ENCODE results near the gene NAALADL2.
A peak's percentile ranks its signal among the peaks of the same experiment; 100 is the strongest.

NAALADL2 gene

DNA sequence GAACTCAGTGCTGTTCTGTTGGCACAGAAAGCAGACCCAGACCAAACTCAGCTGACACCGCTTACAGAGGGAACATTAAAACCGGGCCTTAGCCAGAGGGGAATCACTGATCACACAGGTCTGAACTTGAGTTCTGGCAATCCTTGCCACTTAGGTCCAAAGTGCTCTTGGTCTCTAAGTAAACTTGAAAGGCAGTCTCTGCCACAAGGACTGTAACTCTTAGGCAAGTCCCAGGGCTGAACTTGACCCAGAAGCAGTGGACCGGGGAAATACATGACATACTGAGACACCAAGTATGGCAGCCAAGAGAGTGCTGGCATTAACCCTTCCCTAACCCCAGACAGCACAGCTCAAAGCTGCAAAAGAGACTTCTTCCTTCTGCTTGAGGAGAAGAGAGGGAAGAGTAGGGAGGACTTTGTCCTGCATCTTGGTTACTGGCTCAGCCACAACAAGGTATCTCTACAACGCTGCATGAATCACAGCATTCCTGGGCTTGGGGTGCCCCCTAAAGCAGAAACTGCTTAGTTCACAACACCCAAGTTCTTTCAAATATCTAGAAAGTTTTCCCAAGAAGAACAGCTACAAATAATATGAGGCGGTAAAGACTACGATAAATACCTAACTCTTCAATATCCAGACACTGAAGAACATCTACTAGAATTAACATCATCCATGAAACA is 32.5 kb downstream of the NAALADL2 start:
- no peak for DNase-seq

DNA sequence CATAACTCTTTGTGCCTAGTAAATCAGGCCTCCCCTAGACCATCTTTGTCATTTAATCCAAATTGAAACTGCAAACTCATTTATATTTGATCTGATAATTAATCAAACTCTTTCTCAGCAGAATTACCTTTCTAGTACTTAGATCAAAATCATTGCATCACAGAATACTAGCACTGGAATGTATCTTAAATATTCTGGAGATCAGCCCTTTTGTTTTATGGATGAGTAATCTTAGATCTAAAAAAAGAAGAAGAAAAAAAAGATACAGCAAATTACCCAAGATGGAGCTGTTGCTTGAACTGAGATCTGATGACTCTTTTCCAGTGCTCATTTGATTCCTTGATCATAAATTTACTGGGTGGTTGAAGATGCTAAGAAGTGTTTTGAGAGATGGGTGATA is 47.9 kb downstream of the NAALADL2 start:
- DNase-seq: no peak

DNA sequence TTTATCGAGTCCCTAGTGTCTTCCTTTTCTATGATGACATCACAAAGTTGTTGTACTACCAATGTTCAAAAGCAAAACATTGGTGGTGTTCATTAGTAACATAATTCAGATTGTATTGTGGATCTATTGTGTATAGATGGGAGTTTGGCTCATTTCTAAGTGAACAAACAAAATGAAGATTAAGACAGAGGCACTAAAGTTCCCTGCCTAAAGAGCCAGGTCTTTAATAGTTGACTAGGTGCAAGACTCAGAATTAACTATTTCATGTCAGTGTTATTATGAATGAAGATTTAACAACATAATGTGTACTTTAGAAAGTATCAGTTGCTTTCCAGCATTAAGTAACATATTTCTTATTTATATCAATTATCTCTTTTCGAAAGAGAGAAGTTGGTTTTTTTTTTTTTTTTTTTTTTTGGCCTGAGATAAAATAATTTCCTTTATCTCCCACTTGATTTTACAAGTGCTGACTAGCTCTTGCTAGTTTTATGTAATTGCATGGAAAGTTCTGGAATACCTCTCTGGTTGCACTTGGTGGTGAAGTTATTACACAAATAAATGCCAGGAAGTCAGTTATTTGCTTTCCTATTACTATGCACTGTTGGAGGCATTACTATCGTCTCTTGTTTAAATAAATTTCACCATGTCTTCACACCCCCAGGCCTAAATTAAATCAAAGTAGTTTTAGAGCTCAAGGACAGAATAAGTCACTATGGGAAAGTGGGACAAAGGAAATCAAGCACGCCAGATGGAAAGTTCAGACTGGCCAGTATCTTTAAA is 48.7 kb downstream of the NAALADL2 start:
- peak in 1 of 3 experiments; percentile 36 for DNase-seq

DNA sequence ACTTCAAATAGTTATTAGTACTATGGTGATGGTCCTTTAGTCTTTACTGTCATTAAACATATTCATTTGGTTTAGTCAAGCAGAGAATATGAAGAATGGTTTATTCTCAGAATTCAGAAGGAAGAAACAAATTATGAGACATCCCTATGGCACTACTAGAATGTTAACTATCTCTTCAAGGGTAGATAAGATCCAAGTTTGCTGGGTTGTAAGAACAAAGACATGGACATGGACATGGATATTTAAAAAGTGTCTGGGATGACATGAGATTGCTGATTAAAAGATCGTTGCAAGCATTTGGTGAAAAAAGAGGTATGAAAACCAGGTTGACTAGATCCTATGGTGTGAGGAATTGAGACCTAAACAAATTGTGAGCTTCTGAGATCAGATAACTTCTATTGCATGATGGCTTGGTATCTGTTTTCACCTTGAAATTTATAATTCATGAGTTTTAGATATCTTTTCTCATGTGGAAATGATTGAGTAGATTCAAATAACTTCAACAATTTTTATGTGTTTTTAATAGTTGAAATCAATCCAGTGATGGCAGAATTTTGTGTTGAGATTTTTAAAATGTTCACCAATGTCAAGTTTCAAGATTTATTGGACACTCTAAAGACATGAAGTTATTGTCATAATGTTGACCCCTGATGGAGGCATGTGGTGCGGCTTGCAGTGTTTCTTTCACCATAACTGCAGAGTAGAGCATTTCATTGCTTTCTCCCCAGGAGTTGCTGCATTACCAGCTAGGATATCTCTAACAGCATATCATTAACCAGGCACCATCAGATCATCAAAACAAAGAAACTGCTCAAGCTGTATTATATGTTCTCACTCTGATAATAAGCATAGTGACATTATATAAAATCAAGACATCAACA is 72.6 kb downstream of the NAALADL2 start:
- DNase-seq: peak in 2 of 3 experiments; percentile 9 to 70

DNA sequence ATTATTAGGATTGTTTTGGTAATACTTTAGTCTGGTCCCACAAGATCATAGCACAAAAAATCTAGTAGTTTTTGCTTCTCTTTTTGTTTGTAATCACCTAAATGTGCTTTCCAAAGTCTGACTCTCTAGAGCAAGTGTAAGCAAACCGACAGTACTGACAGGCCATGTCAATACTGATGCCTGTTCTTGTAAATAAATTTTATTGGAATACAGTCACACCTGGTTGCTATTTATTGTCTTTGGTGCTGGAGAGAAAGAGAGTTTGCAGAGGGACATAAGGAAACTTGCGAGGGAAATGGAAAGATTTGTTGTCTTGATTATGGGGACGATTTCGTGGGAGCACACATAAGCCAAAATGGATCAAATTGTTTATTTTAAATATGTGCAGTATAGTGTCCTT is 77.5 kb downstream of the NAALADL2 start:
- DNase-seq: no peak

DNA sequence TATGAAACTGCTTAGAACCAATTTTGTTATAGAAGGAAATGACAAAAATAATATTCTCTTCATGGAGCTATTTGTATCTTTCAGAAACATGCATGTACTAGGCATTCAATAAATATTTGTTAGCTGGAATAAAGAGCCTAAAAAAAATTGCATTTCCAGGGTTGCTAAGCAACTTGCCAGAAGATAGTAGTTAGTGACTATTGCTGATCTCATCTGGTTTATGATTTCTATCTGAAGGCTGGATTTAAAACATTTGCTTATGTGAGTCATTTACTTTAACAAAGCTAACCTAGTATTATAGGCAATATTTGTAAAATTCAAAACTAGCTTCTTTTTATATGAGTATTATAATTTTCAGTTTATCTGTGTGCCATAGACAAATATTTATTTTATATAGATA is 78.3 kb downstream of the NAALADL2 start:
- DNase-seq: peak in 1 of 3 experiments; percentile 34

DNA sequence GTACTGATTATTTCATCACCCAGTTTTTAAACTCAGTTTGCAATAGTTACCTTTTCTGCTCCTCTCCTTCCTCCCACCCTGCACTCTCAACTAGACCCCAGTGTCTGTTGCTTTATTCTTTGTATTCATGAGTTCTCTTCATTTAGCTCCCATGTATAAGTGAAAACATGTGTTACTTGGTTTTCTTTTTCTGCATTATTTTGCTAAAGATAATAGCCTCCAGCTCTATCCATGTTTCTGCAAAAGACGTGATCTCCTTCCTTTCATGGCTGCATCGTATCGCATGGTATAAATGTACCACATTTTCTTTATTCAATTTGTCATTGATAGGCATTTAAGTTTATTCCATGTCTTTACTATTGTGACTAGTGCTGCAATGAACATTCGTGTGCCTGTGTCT is 79.0 kb downstream of the NAALADL2 start:
- DNase-seq: no peak

DNA sequence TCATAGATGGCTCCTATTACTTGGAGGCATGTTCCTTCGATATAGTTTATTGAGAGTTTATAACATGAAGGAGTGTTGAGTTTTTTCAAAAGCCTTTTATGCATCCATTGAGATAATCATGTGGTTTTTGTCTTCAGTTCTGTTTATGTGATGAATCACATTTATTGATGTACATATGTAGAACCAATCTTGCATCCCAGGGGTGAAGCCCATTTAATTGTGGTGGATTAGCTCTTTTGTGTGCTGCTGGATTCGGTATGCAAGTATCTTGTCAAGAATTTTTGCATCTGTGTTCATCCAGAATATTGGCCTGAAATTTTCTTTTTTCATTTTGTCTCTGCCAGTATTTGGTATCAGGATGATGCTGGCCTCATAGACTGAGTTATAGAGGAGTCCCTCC is 81.0 kb downstream of the NAALADL2 start:
- no peak for DNase-seq

DNA sequence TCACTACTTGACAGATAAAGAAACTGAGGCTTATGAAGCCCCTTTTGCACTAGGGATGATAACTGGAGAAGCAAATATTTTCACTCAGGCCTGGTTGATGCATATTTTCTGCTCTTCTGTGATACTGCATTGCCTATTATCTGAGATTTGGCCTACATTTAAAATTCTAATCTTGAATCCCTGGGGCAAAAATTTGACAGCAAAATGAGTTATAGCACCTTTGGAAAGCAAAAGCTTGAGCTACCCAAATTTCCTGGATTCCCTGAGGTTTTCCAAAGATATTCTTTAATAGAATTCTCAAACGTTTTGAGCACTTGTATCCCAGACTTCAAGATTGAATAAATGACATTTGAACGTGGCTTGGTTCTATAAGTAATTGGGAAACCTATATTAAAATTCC is 86.1 kb downstream of the NAALADL2 start:
- DNase-seq: no peak

DNA sequence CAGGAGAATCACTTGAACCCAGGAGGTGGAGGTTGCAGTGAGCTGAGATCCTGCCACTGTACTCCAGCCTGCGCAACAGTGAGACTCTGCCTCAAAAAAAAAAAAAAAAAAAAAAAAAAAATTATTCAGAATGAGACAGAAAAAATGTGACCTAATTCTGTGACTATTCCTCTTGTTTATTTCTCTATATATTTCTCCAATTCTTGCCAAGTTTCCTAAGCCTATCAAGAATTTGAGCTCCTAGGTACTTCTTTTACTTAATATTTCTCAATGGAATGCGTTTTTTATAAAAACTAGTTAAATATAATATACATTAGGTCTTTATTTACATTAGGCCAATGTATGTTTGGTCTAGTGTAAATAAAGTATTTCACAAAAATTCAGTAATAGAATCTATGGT is 86.8 kb downstream of the NAALADL2 start:
- DNase-seq: no peak

DNA sequence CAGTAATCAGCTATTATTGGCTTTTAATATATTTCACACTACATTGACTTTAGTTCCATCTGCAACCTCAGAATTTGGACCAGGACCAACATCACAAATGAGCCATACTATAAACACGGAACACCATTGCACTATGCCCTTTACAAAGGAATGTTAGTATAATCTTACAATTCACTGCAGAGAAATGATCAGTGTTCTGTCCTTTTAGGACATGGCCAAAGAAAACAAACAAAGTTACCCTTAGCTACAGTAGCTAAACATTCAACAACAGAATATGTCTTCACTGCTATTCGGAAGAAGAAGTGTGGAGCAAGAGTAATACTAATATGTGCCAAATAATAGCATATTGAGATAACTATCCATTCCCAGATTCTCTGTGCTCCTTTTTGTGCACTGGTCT is 90.4 kb downstream of the NAALADL2 start:
- no peak for DNase-seq

DNA sequence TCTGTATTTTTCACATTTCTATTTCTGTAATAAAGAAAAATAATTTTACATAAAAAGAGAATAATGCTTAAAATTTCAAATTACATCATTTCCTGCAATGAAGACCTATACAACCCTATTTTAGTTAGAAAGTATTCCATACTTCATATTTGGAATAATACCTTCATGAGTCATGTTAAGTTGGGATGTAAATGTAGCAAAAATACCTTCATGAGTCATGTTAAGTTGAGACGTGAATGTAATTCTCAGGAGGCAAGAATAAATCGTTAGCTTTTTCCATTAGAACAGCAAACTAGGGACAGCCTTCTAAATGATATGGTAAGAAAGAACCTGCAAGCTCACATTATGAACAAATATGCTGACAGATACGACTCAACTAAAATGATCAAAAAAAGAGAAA is 91.9 kb downstream of the NAALADL2 start:
- DNase-seq: no peak

DNA sequence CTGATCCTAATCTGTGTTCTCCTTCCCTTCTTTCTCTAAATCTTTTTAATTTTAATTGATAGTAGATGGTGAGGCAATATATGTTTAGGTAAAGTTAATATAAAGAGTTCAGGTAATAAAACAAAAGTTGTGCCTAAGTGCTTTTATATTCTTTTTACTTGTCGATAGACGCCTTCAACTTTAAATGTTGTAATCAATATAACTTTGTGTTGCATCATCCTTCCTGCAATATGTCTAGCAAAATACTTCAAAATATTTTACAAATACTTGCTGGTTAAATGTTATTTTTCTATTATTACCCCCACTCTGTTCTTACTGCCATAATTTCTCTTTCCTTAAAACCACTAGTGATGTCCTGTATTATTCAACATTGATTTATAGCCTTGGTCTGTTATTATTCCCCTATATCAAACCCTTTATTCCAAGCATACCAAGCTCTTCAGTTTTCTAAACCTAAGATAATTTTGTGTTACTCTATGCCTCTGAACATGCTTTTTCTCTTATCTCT is 92.4 kb downstream of the NAALADL2 start:
- DNase-seq: no peak

DNA sequence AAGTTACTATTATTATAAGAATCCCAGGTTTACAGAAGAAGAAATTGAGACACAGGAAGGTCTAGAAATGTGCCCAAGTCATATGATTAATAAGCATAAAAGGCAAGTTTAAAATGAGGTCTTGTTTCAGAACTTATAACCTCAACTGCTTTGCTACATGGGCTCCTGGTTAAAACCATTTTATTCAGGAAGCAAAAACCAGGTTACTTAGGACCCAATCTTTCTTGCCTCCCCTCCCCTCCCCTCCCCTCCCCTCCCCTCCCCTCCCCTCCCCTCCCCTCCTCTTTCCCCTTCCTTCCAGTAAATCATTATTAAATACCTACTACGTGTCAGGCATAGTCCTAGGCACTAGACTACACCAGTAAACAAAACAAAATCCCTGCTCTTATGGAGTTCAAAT is 93.9 kb downstream of the NAALADL2 start:
- no peak for DNase-seq

DNA sequence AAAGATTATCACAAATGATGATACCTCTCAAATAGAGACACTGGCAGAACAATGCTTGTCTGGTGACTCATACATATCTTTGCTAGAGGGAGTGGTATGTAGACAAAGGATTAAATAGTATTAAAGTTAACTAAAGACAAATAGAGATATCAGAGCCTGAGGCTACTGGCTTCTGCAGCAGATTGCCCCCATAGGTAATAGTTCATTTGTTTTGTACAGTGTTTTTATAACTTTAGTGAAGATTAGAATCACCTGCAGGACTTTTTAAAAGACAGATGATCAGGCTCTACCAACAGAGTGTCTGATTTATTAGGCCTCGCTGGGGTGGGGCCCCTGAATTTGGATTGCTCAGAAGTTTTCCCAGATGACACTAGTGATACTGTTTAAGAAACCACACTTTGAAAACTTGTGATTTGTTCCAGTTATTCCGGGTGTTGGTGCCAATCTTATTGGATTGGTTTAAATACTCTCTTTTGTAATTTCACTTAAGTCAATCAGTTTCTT is 96.4 kb downstream of the NAALADL2 start:
- DNase-seq: no peak

DNA sequence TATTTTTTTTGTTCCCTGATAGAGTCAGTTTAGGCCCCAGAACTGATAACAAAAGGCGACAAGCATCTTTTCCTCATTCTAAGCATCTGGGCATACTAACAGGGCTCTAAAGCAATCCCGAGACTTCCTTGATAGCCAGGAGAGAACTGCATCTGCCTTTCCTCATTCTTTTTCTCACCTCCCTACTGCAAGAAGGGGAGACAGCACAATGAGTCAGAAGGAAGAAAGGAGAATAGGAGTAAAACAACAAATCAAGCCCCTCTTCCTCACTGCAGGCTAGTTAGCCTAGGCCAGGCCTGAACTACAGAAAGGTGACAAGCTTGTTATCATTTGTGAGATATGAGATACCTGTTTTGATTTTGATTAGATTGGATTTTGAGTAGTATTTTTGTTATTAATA is 97.9 kb downstream of the NAALADL2 start:
- DNase-seq: no peak

DNA sequence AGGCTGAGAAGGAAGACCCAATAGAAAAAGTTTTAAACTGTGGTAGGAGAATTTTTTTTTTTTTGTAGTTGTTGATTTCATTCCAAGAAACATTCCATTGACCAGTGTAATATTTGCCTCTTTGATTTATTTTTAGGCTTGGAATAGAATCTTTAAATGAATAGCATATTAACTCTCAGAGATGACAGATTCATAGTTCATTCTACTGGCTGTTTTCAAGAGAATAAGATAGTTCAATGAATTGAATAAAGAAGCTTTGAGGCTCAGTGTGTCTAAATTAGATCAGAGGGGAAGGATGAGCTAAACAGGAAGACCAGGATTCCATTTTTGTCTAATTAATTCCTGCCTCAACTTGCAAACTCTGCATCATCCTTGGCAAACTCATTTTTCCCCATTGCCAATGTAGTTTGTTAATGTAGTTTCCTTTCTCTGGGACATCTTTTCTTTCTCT is 98.4 kb downstream of the NAALADL2 start:
- no peak for DNase-seq

DNA sequence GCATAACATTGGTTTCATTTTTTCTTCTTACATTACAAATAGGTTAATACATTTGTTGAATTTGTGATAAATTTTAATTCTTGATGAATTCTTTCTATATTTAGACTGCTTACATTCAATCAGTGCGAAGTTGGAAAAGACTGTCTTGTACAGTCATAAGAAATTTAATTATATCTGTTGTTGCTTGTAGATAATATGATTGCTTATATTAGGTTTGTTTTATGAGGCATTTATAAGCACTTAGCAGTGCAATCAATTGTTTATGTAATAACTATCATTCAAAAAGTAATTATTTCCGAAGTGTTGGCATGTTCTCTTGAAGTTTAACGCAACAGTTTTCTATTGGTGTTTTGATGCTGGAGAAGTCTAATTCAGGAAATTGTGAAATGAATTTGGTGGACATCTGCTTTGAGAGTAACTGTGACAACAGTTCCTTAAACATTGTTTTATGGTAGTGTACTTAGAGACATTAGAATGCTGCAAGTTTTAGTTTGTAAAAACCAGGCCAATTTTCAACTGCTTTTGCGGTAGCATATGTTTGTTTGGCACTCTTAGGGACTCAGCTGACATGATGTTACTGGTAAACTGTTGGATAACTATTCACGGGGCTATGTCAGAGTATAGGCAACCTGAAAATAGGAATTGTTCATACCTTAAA is 99.7 kb downstream of the NAALADL2 start:
- DNase-seq: no peak

DNA sequence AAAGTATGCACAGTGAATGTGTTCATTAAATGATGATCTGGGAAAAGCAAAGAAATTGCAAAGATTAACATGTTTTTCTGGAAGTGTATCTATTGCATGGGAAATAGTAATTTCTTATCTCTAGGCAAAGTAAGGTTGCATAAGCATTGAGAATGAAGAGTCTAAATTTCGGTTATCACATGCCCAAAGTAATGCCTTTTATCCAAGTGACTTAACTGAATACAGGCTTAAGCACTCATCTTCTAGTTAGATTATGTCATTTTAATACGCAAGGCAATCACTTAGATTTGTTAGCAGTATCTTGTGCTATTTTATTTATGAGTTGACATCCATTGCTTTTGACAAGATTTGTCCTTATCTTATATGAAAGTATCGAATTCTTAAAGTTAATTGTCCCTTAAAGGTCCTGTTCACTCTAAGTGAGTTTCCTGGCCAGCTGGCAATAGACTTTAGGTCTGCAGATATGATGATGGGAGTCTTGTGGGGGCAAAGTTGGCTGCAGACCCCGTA is 100.5 kb downstream of the NAALADL2 start:
- no peak for DNase-seq

DNA sequence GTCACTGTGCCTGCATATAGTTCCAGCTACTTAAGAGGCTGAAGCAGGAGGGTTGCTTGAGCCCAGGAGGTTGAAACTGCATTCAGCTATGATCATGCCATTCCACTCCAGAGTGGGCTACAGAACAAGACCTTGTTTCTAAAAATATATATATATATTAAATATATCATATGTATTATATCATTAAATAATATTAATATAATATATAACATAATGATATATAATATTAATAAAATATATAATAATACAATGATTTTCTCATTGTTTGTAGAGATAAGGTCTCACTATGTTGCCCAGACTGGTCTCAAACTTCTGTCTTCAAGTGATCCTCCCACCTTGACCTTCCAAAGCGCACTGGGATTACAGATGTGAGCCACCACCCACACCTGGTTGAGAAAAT is 101.8 kb downstream of the NAALADL2 start:
- no peak for DNase-seq

DNA sequence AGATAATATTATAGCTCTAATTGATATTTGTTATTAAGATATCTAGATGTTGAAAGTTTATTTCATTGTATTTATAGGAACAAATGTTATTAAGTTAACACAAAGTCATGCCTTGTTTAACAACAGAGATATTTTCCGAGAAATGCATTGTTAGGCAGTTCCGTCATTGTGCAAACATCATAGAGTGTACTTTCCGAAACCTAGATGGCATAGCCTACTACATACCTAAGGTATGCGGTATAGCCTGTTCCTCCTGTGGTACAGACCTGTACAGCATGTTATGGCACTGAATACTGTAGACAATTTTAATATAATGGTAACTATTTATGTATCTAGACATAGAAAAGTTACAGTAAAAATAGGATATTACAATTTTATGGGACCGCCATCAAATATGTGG is 114.3 kb downstream of the NAALADL2 start:
- no peak for DNase-seq

DNA sequence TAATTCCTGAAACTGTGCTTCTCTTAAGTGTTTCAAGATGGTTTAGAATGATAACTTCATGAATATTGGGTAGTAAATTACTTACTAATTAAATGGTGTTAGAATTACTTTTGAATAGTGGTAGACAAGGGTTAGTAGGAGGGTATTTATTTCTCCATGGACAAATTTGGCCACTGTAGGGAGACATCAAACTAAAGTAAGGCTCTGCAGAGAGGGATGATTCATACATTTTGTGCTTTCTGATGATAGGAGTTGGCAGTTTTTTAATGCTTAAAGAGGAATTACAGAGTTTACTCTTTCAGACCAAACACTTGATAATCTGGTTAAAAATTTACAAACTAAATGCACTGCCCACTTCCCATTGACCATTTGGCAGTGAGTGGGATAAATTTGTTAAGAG is 127.6 kb downstream of the NAALADL2 start:
- no peak for DNase-seq

Data from NCI-H1417 (cell line).